Immature natural killer cell (primary cell): ENCODE data around the gene COQ10B. TPM values are rescaled to one million over a fixed set of nuclear protein-coding genes. Genes with fewer than 3 reads are reported as not detected.
"Not testable (repeated sequence)": the region's sequence is repeated elsewhere in the genome, so short reads cannot be mapped to it uniquely, and the experiment has no call there.

Source experiments
- DNase-seq, 3 donors: peaks; one replicate each; pipeline ENCODE4 v3.0.0; 2022; ENCODE audit warnings: mixed read lengths in 1 of 3
- H3K27ac Mint-ChIP-seq, 6 donors: one replicate each; pipeline ENCODE4 v1.8.0; 2020; ENCODE audit warnings: mixed read lengths in 6 of 6, mild to moderate bottlenecking in 5 of 6, inconsistent platforms in 4 of 6, moderate library complexity in 3 of 6
- H3K27me3 Mint-ChIP-seq, 3 donors: one replicate each; pipeline ENCODE4 v1.8.0; 2020 to 2021; ENCODE audit warnings: low read depth in 3 of 3, mild to moderate bottlenecking in 3 of 3, mixed read lengths in 3 of 3, moderate library complexity in 3 of 3, inconsistent platforms in 1 of 3
- H3K36me3 Mint-ChIP-seq, 3 donors: one replicate each; pipeline ENCODE4 v1.8.0; 2020; ENCODE audit warnings: mixed read lengths in 3 of 3, inconsistent platforms in 2 of 3, mild to moderate bottlenecking in 2 of 3
- H3K4me1 Mint-ChIP-seq, 2 donors: one replicate each; pipeline ENCODE4 v1.8.0; 2020; ENCODE audit warnings: inconsistent platforms in 2 of 2, mild to moderate bottlenecking in 2 of 2, mixed read lengths in 2 of 2, moderate library complexity in 1 of 2
- H3K4me3 Mint-ChIP-seq, 5 donors: one replicate each; pipeline ENCODE4 v1.8.0; 2020; ENCODE audit warnings: mild to moderate bottlenecking in 5 of 5, mixed read lengths in 5 of 5, inconsistent platforms in 3 of 5, moderate library complexity in 3 of 5
- H3K9me3 Mint-ChIP-seq, 6 donors: one replicate each; pipeline ENCODE4 v1.8.0; 2020; ENCODE audit warnings: mild to moderate bottlenecking in 6 of 6, mixed read lengths in 6 of 6, inconsistent platforms in 4 of 6, moderate library complexity in 3 of 6
- polyA plus RNA-seq, 3 donors: library from polyadenylated mRNA; unstranded; fragments of 300-500 nt; fragmentation: Illumina TruSeq; gene quantifications; one replicate each; pipeline ENCODE4 v1.2.3, GENCODE V29; 2021

COQ10B gene
- polyA plus RNA-seq, 3 donors from 2014 or later: 49.4 to 80.9 (median 56.6) TPM

- Mint-ChIP-seq H3K4me3 (no peak overlapping the region), H3K27me3 (peaks cover 0 to 5% (median 2%) of the 10 kb centered on the region in 3 donors), H3K36me3 (peaks cover 2 to 19% (median 17%) of the 10 kb centered on the region in 3 donors), H3K9me3 (no peaks in the 10 kb centered on the region), H3K27ac (peak overlapping the region in 1 of 6 donors; percentile 78), H3K4me1 (peaks cover 32 to 59% of the 10 kb centered on the region in 2 donors)
- no peak for DNase-seq
These were observed 7.7 kb downstream of the COQ10B start for GRCh38 chr2:197461057-197461456.

DNA sequence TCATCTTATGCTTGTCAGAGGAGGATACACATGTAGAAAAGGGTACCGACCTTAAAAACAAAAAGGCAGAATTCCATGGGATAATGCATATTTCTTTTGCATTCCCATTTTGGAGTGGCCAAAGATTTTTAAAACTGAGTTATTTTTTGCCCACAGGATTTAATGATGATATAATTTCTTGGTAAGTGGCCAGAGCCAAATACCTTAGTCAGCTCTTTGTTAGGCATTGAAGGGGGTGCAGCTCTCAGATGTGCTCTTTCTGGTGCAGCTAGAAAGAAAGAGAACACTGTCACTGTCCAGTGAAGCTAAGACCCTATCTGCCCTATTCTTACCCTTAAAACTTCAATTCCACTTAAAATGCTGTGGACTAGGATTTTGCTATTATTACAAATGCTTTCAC lies 10.8 kb downstream of the COQ10B start:
- H3K27me3 Mint-ChIP-seq: peaks cover 2 to 6% (median 5%) of the 10 kb centered on the region in 3 donors
- peaks cover 11 to 34% of the 10 kb centered on the region in 2 donors for H3K4me1 Mint-ChIP-seq
- H3K9me3 Mint-ChIP-seq: no peaks in the 10 kb centered on the region
- peak overlapping the region in 2 of 6 donors; percentile 1 to 53 for H3K27ac Mint-ChIP-seq
- DNase-seq: no peak
- no peak overlapping the region for H3K4me3 Mint-ChIP-seq
- peaks cover 9 to 35% (median 27%) of the 10 kb centered on the region in 3 donors for H3K36me3 Mint-ChIP-seq

DNA sequence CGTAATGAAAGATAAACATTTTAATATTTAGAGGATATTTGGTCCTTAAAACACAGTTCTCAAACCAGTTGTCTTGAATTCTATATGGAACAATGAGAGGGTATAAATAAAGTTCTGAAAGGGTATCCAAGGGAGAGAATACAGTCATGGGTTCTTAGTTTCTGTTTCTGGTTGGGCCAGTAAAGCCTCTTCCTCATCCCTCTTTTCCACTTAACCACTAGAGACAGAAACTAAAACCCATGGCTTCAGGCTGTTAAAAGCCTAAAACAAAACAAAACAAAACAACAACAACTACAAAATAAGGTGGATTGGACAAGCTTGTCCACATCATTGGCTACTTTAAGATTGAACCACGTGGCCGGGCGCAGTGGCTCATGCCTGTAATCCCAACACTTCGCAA lies 18.8 kb downstream of the COQ10B start:
- DNase-seq: no peak
- Mint-ChIP-seq H3K36me3 (peaks cover 15 to 44% (median 15%) of the 10 kb centered on the region in 3 donors), H3K4me1 (peaks cover 0 to 1% of the 10 kb centered on the region in 2 donors), H3K27ac (peak overlapping the region in 3 of 6 donors; percentile 42 to 62 (median 52)), H3K4me3 (no peak overlapping the region), H3K9me3 (no peaks in the 10 kb centered on the region), H3K27me3 (peaks cover 0 to 3% (median 0%) of the 10 kb centered on the region in 3 donors)

GRCh38 chr2:197477797-197478196 lies 24.4 kb downstream of the COQ10B start:
- Mint-ChIP-seq H3K4me1 (peaks cover 0 to 15% of the 10 kb centered on the region in 2 donors), H3K4me3 (no peak overlapping the region), H3K27ac (peak overlapping the region in 2 of 6 donors; percentile 1 to 51), H3K9me3 (no peaks in the 10 kb centered on the region), H3K27me3 (peaks cover 0 to 4% (median 0%) of the 10 kb centered on the region in 3 donors), H3K36me3 (peaks cover 17 to 47% (median 20%) of the 10 kb centered on the region in 3 donors)
- no peak for DNase-seq

DNA sequence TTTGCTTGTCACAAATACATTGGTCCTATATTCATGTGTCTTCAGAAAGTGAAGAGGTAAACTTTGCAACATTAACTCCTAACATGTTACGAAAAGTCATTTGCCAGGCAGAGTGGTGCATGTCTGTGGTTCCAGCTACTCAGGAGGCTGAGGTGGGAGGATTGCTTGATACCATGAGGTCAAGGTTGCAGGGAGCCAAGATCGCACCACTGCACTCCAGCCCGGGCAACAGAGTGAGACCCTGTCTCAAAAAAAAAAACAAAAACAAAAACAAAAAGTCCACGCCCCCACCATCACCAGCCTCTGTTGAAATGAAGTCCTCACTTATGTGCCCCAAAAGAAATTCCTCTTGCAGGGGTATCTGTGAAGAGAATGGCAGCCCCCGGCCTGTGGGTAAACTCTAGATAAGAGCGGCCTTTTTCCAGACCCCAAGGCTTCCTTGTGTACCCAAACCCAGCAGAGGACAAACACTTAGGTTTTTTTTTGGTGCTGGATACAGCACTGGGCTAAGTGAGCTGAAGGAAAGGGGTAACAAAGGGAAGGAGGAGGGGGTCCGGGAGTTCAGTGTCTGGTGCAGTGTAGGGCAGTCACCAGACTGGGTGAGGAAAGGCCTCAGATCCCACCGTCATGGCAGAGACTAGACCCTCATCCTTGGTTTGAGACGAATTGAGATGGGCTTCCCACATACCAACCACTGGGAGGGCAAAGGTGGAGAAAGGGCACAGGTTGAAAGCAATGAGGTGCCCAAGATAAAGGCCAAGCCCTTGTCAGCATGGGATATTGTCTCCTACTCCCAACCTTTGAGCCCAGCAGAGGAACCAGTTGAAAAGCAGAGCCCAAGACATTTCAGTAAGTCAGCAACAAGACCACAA lies 27.0 kb downstream of the COQ10B start:
- Mint-ChIP-seq H3K4me1 (peaks cover 0 to 15% of the 10 kb centered on the region in 2 donors), H3K9me3 (peaks cover 0 to 11% (median 1%) of the 10 kb centered on the region in 6 donors), H3K4me3 (no peak overlapping the region), H3K27ac (peak overlapping the region in 1 of 6 donors; percentile 14), H3K27me3 (peaks cover 0 to 4% (median 0%) of the 10 kb centered on the region in 3 donors), H3K36me3 (peaks cover 15 to 37% (median 28%) of the 10 kb centered on the region in 3 donors)
- no peak for DNase-seq

- H3K27me3 Mint-ChIP-seq, DNase-seq, H3K4me1 Mint-ChIP-seq, H3K4me3 Mint-ChIP-seq, H3K27ac Mint-ChIP-seq: not testable (repeated sequence)
- H3K36me3 Mint-ChIP-seq: peaks cover 7 to 42% (median 20%) of the 10 kb centered on the region in 3 donors
- peaks cover 0 to 11% (median 1%) of the 10 kb centered on the region in 6 donors for H3K9me3 Mint-ChIP-seq
These were observed 30.9 kb downstream of the COQ10B start for GRCh38 chr2:197484248-197484647.

DNA sequence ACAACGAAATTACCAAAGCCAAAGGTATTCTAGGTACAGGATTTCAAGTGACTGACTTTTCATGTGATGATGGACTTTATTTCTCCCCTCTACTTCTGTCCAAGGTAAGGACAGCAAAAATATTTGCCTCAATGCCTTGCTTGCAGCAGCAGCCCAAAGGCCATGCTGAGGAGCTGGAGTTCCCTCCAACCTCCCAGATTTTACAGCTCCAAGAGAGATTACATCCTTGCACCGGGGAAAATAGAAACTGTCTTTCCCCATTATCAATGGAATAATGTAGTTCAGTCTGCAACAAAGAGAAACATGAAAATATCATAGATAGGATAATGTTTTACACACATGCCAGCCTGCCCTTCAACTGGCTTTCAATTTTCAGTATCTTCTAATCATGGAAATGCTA lies 32.8 kb downstream of the COQ10B start:
- Mint-ChIP-seq H3K9me3 (peaks cover 0 to 11% (median 1%) of the 10 kb centered on the region in 6 donors), H3K27ac (peak overlapping the region in 3 of 6 donors; percentile 62 to 64 (median 64))

DNA sequence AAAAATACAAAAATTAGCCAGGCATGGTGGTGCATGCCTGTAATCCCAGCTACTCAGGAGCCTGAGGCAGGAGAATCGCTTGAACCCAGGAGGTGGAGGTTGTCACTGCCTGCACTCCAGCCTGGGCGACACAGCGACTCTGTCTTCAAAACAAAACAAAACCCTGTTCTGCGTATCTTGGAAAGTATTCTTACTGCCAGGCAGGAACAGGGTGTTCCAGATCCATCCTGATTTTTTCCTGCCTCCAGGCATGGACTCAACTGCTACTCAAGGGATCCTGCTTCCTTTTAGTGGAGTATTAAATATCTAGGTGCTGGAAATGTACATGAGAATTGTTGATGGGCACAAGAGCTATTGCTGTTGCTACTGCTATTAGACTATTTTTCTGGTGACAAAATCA lies 34.0 kb downstream of the COQ10B start:
- no peak overlapping the region for H3K4me3 Mint-ChIP-seq
- H3K9me3 Mint-ChIP-seq: peaks cover 0 to 11% (median 1%) of the 10 kb centered on the region in 6 donors
- no peak for DNase-seq
- peak overlapping the region in 3 of 6 donors; percentile 5 to 34 (median 24) for H3K27ac Mint-ChIP-seq
- peaks cover 12 to 47% (median 12%) of the 10 kb centered on the region in 3 donors for H3K36me3 Mint-ChIP-seq
- no peaks in the 10 kb centered on the region for H3K27me3 Mint-ChIP-seq
- no peaks in the 10 kb centered on the region for H3K4me1 Mint-ChIP-seq

More for the DNA sequence above, 32.8 kb downstream of the COQ10B start:
- Mint-ChIP-seq H3K4me3 (no peak overlapping the region), H3K27me3 (no peaks in the 10 kb centered on the region), H3K36me3 (peaks cover 12 to 48% (median 12%) of the 10 kb centered on the region in 3 donors), H3K4me1 (no peaks in the 10 kb centered on the region)
- no peak for DNase-seq

DNA sequence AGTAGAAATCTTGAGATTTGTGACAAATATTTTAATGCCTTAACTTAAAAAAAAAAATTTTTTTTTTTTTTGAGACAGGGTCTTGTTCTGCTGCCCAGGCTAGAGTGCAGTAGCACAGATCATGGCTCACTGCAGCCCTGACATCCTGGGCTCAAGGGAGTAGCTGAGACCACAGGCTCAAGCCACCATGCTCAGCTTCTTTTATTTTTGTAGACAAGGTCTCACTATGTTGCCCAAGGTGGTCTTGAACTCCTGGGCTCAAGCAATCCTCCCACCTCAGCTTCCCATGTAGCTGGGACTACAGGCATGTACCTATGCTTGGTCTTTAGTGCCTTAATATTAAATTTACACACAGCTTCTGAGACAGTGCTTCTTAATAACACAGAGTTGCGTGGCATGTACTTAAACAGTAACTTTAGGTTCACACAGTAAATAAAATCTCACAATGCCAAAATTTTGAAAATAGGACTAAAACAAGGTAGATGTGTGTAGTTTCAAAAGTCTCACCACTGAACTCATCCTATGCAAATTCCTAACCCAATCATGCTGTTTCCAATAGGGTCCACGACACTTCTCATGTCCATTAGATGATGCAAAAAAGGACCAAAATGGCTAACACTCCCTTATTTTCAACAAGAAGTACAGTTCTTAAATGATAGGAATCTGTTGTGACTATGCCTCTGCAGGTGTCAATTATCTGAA lies 42.2 kb downstream of the COQ10B start:
- no peak overlapping the region for H3K27ac Mint-ChIP-seq
- H3K4me3 Mint-ChIP-seq: no peak overlapping the region
- H3K27me3 Mint-ChIP-seq: peaks cover 5 to 17% (median 13%) of the 10 kb centered on the region in 3 donors
- H3K4me1 Mint-ChIP-seq: peaks cover 24 to 45% of the 10 kb centered on the region in 2 donors
- H3K36me3 Mint-ChIP-seq: peaks cover 9 to 21% (median 15%) of the 10 kb centered on the region in 3 donors
- no peak for DNase-seq
- no peaks in the 10 kb centered on the region for H3K9me3 Mint-ChIP-seq

DNA sequence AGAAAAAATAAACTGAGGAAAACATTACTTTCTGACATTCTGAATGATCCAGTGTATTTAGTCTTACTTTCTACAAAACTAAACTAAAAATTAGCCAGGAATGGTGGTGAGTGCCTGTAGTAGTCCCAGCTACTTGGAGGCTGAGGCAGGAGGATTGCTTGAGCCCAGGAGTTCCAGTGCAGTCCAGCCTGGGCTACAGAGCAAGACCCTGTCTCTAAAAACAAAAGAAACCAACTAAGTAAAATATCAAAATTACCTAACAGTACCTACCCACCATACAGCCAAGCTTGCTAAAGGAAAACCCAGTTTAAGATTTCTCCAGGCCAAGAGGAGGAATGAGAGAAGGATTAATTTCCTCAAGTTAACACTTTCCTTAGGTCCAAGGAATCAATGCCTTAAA lies 43.3 kb downstream of the COQ10B start:
- H3K27ac Mint-ChIP-seq: peak overlapping the region in 2 of 6 donors; percentile 33 to 62
- no peaks in the 10 kb centered on the region for H3K9me3 Mint-ChIP-seq
- no peak for DNase-seq
- peaks cover 9 to 19% (median 15%) of the 10 kb centered on the region in 3 donors for H3K36me3 Mint-ChIP-seq
- H3K4me3 Mint-ChIP-seq: no peak overlapping the region
- H3K4me1 Mint-ChIP-seq: peaks cover 35 to 56% of the 10 kb centered on the region in 2 donors
- H3K27me3 Mint-ChIP-seq: peaks cover 5 to 17% (median 13%) of the 10 kb centered on the region in 3 donors

GRCh38 chr2:197497326-197497725 lies 44.0 kb downstream of the COQ10B start:
- Mint-ChIP-seq H3K36me3 (peaks cover 9 to 19% (median 15%) of the 10 kb centered on the region in 3 donors), H3K4me1 (peaks cover 42 to 62% of the 10 kb centered on the region in 2 donors)

DNA sequence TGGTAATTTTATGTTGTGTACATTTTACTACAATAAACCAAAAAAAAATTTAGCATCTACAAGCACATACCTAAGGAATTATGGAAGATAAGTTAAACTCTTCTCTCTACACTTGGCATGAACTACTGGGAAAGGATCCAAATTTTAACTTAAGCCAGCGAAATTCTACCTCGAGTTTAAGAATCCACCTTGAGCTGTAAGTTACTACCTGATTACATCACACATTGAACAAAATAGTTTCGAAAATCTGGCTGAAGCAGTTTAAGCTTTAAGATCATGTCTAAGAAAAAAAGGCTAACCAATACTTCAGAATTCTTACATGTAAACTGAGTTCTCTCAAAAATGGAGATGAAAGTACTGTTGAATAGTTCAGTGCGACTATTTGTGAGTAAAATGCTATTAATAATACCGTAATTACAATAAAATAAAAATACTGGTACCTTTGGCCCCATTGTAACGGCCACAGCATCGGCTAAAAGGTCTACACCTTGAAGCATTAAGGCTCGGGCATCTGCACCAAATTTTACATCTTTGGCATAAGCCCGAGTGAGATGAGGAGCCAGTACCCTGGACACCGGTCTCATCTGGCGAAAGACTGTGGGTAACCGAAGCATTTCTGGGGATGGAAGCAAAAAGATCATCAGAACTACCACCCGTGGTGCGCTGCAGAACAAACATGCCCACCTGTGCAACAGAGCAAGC lies 45.0 kb downstream of the COQ10B start:
- Mint-ChIP-seq H3K36me3 (peaks cover 9 to 13% (median 9%) of the 10 kb centered on the region in 3 donors), H3K9me3 (no peaks in the 10 kb centered on the region), H3K4me1 (peaks cover 45 to 67% of the 10 kb centered on the region in 2 donors), H3K27ac (peak overlapping the region; percentile 79 to 98 (median 97)), H3K4me3 (peak overlapping the region; percentile 84 to 97 (median 94)), H3K27me3 (peaks cover 5 to 17% (median 13%) of the 10 kb centered on the region in 3 donors)
- no peak for DNase-seq

More at GRCh38 chr2:197497326-197497725, 44.0 kb downstream of the COQ10B start:
- Mint-ChIP-seq H3K9me3 (no peaks in the 10 kb centered on the region), H3K27ac (peak overlapping the region in 4 of 6 donors; percentile 45 to 97 (median 78)), H3K4me3 (peak overlapping the region in 1 of 5 donors; percentile 97), H3K27me3 (peaks cover 5 to 17% (median 13%) of the 10 kb centered on the region in 3 donors)
- no peak for DNase-seq
